ENCODE results near the gene MLEC. TPM values are rescaled to one million over a fixed set of nuclear protein-coding genes. Genes with fewer than 3 reads are reported as not detected.

The MLEC gene
- total and polyA plus RNA-seq, 7 experiments from 2014 or later = 24.5 to 132 (median 41.6) TPM

DNA sequence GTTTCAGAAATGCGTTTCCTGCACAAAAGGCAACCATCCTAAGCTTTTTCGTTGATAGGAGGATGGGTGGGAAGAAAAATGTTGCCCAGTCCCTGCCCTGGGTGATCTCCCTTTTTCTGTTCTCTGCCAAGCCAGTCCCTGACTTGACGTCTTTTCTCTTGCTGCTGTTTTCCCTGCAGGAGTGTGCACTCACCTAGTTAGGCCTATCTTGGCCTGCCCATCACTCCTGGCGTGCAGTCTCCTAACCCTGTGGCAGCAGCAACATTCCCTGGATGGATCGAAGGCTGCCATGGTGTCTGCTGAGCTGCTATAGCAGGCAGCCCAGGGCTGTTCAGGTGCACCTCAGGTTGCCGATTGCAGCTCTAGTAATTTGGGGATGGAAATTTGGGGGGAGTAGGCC is 24.5 kb downstream of the MLEC start:
- DNase-seq (no peak), ATAC-seq (no peak)
- Mint-ChIP-seq H3K4me1 (peaks cover 20 to 40% (median 37%) of the 10 kb centered on the region in 7 donors), H3K27ac (peak overlapping the region; percentile 87 to 96 (median 92)), H3K36me3 (peaks cover 3 to 18% (median 10%) of the 10 kb centered on the region in 5 donors), H3K9me3 (no peaks in the 10 kb centered on the region), H3K27me3 (no peaks in the 10 kb centered on the region), H3K4me3 (peak overlapping the region; percentile 87 to 98 (median 95))
- peak overlapping the region; percentile 69 for H3K4me3 ChIP-seq (ENCODE audit: low read length)
- peaks cover 0 to 18% (median 5%) of the 10 kb centered on the region in 3 experiments for H3K36me3 ChIP-seq (ENCODE audit: control insufficient read depth in 2 of 3, insufficient read depth in 3 of 3, low read length in 3 of 3)
- peak overlapping the region; percentile 83 for H3K27ac ChIP-seq (ENCODE audit: low read depth, low read length)
- ChIA-PET CTCF (interaction anchor here (1.3 to 2.2 kb wide), 3 partner anchors 9 to 65 kb away, joined by 3 to 17 read pairs (median 7); no protein-coding TSS in a partner anchor), POLR2A (interaction anchor here (0.7 to 1.2 kb wide), 2 partner anchors 16 to 29 kb away, joined by 3 read pairs; no protein-coding TSS in a partner anchor)
- peaks cover 5 to 7% of the 10 kb centered on the region in 2 donors for H3K4me1 ChIP-seq (ENCODE audit: control insufficient read depth in 2 of 2, insufficient read depth in 2 of 2, low read length in 2 of 2)
- intact Hi-C loops (cut with micrococcal nuclease) = loop anchor here (2.0 to 10.0 kb wide), 3 partner anchors 34 to 387 kb away; partner anchors contain the start of gene HNF1A (in 1 of the 2)
- H3K27me3 ChIP-seq (ENCODE audit: control insufficient read depth in 2 of 2, insufficient read depth in 2 of 2, low read length in 2 of 2) = no peaks in the 10 kb centered on the region
- H3K9me3 ChIP-seq (ENCODE audit: control insufficient read depth in 2 of 3, low read length in 3 of 3) = no peaks in the 10 kb centered on the region

DNA sequence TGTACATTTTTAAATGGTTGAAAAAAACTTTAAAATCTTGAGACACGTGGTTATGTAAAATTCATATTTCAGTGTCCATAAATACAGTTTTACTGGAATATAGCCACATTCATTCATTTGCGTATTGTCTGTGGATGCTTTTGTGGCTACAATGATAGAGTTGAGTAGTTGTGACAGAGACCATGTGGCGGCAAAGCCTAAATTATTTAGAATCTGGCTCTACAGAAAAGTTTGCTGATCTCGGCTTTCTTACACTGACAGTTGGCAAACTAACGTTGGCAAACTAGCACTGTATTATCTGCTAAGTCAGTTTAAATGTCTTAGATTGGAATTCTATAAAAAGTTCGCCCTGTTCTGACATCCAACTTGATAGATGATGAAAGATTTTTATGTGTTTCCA is 25.7 kb downstream of the MLEC start:
- no peak for ATAC-seq
- Mint-ChIP-seq H3K27me3 (no peaks in the 10 kb centered on the region), H3K4me1 (peaks cover 20 to 40% (median 37%) of the 10 kb centered on the region in 7 donors), H3K36me3 (peaks cover 6 to 19% (median 14%) of the 10 kb centered on the region in 5 donors), H3K27ac (peak overlapping the region in 5 of 9 donors; percentile 87 to 93 (median 91)), H3K4me3 (peak overlapping the region in 4 of 10 donors; percentile 87 to 98 (median 96)), H3K9me3 (no peaks in the 10 kb centered on the region)
- H3K4me1 ChIP-seq (ENCODE audit: control insufficient read depth in 2 of 2, insufficient read depth in 2 of 2, low read length in 2 of 2) = peaks cover 5 to 7% of the 10 kb centered on the region in 2 donors
- H3K27me3 ChIP-seq (ENCODE audit: control insufficient read depth in 2 of 2, insufficient read depth in 2 of 2, low read length in 2 of 2) = no peaks in the 10 kb centered on the region
- ChIA-PET POLR2A (no interaction called here), CTCF (interaction anchor here (2.2 kb wide), 1 partner anchor 64 kb away, joined by 17 read pairs; no protein-coding TSS in a partner anchor)
- DNase-seq = no peak
- intact Hi-C loops (cut with micrococcal nuclease) = loop anchor here in 1 of 2 donors (5.0 to 10.0 kb wide), 2 partner anchors 35 to 262 kb away; partner anchors contain the start of gene HNF1A
- no peak overlapping the region for H3K4me3 ChIP-seq (ENCODE audit: low read length)
- peak overlapping the region; percentile 7 for H3K27ac ChIP-seq (ENCODE audit: low read depth, low read length)
- no peaks in the 10 kb centered on the region for H3K9me3 ChIP-seq (ENCODE audit: control insufficient read depth in 2 of 3, low read length in 3 of 3)
- H3K36me3 ChIP-seq (ENCODE audit: control insufficient read depth in 2 of 3, insufficient read depth in 3 of 3, low read length in 3 of 3) = peaks cover 6 to 30% (median 14%) of the 10 kb centered on the region in 3 experiments

DNA sequence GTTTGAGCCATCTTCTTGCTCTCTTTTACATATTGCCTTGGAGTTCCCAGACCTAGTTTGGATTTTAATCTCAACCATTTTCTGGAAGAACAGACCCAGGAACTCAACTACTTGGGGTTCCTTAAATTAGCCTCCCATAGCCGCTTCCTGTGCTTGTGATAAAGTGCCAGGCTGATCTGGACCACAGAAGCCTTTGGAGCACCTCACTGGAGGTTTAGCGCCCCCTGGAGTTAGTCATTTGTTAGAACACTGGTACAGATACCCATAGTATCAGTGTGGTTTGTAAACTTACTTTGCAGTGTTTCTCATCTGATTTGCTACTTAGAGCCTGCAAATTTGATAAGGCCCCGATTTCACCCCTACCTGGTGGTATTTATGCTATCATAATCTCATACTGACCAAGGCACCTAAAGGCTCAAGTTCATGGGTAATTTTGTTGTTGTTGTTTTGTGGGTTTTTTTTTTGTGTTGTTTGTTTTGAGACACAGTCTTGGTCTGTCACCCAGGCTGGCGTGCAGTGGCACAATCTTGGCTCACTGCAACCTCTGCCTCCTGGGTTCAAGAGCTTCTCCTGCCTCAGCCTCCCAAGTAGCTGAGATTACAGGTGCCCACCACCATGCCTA is 27.0 kb downstream of the MLEC start:
- Histone ChIP-seq H3K4me1 (ENCODE audit: control insufficient read depth in 2 of 2, insufficient read depth in 2 of 2, low read length in 2 of 2) (peaks cover 5 to 7% of the 10 kb centered on the region in 2 donors), H3K27me3 (ENCODE audit: control insufficient read depth in 2 of 2, insufficient read depth in 2 of 2, low read length in 2 of 2) (no peaks in the 10 kb centered on the region), H3K27ac (ENCODE audit: low read depth, low read length) (no peak overlapping the region), H3K36me3 (ENCODE audit: control insufficient read depth in 2 of 3, insufficient read depth in 3 of 3, low read length in 3 of 3) (peaks cover 6 to 42% (median 22%) of the 10 kb centered on the region in 3 experiments), H3K9me3 (ENCODE audit: control insufficient read depth in 2 of 3, low read length in 3 of 3) (no peaks in the 10 kb centered on the region), H3K4me3 (ENCODE audit: low read length) (no peak overlapping the region)
- intact Hi-C loops (cut with micrococcal nuclease) = loop anchor here (1.0 to 10.0 kb wide), 8 partner anchors 27 to 276 kb away; partner anchors contain the start of genes COX6A1 (in 1 of the 2), HNF1A (in 1 of the 2) and MLEC (in 1 of the 2)
- peak; percentile 80 for ATAC-seq
- DNase-seq = peak in 8 of 9 donors; percentile 59 to 83 (median 79)
- Mint-ChIP-seq H3K4me3 (peak overlapping the region in 6 of 10 donors; percentile 9 to 82 (median 43)), H3K27ac (peak overlapping the region in 7 of 9 donors; percentile 32 to 86 (median 72)), H3K4me1 (peaks cover 27 to 46% (median 44%) of the 10 kb centered on the region in 7 donors), H3K9me3 (no peaks in the 10 kb centered on the region), H3K27me3 (no peaks in the 10 kb centered on the region), H3K36me3 (peaks cover 13 to 28% (median 19%) of the 10 kb centered on the region in 5 donors)
- CTCF ChIA-PET = interaction anchor here (0.6 to 1.3 kb wide), 5 partner anchors 25 to 279 kb away, joined by 3 to 6 read pairs (median 3); no protein-coding TSS in a partner anchor
- POLR2A ChIA-PET = no interaction called here

DNA sequence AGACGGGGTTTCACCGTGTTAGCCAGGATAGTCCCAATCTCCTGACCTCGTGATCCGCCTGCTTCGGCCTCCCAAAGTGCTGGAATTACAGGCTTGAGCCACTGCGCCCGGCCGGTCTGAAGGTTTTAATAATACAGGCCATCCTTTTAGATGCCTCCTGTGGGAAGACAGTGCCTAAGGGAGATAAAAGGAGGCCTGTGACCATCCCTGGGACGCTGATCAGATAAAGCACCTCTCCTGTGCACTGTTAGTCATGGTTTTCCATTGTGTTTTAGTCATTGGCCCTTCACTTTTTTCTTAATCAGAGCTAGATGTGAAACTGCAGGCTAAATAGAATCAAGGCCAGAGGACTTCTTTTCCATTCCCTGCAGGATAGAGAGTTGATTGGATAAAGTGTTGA is 31.1 kb downstream of the MLEC start:
- no peak for ATAC-seq
- ChIA-PET POLR2A (no interaction called here), CTCF (no interaction called here)
- Mint-ChIP-seq H3K36me3 (peaks cover 19 to 59% (median 29%) of the 10 kb centered on the region in 5 donors), H3K9me3 (no peaks in the 10 kb centered on the region), H3K4me1 (peaks cover 12 to 30% (median 21%) of the 10 kb centered on the region in 7 donors), H3K27ac (peak overlapping the region in 1 of 9 donors; percentile 31), H3K4me3 (peak overlapping the region in 1 of 10 donors; percentile 48), H3K27me3 (no peaks in the 10 kb centered on the region)
- no peak overlapping the region for H3K27ac ChIP-seq (ENCODE audit: low read depth, low read length)
- peaks cover 6 to 81% (median 22%) of the 10 kb centered on the region in 3 experiments for H3K36me3 ChIP-seq (ENCODE audit: control insufficient read depth in 2 of 3, insufficient read depth in 3 of 3, low read length in 3 of 3)
- H3K4me1 ChIP-seq (ENCODE audit: control insufficient read depth in 2 of 2, insufficient read depth in 2 of 2, low read length in 2 of 2) = no peaks in the 10 kb centered on the region
- intact Hi-C loops (cut with micrococcal nuclease) = loop anchor here in 1 of 2 donors (10.0 kb wide), 1 partner anchor 257 kb away; the partner anchor contains the start of gene HNF1A
- no peaks in the 10 kb centered on the region for H3K9me3 ChIP-seq (ENCODE audit: control insufficient read depth in 2 of 3, low read length in 3 of 3)
- no peak for DNase-seq
- H3K27me3 ChIP-seq (ENCODE audit: control insufficient read depth in 2 of 2, insufficient read depth in 2 of 2, low read length in 2 of 2) = no peaks in the 10 kb centered on the region
- no peak overlapping the region for H3K4me3 ChIP-seq (ENCODE audit: low read length)

DNA sequence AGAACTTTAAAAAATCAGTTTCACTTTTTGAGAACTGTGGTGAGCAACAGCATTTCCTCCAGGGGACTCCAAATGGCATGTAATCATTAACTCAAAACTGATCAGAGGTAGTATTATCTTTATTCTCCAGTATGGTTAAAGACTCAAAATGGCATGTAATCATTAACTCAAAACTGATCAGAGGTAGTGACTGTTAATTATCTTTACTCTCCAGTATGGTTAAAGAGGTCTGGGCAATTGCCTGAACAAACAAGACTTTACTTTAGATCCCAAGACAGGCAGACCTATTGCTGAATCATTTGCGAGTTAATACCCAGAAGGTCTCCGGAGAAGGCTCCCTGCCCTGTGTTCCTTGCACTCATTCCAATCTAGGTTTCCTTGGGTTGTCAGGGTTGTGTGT is 32.1 kb downstream of the MLEC start:
- POLR2A ChIA-PET = interaction anchor here (0.6 kb wide), 1 partner anchor 200 kb away, joined by 7 read pairs; no protein-coding TSS in a partner anchor
- Histone ChIP-seq H3K36me3 (ENCODE audit: control insufficient read depth in 2 of 3, insufficient read depth in 3 of 3, low read length in 3 of 3) (peaks cover 6 to 82% (median 22%) of the 10 kb centered on the region in 3 experiments), H3K27me3 (ENCODE audit: control insufficient read depth in 2 of 2, insufficient read depth in 2 of 2, low read length in 2 of 2) (no peaks in the 10 kb centered on the region), H3K4me1 (ENCODE audit: control insufficient read depth in 2 of 2, insufficient read depth in 2 of 2, low read length in 2 of 2) (no peaks in the 10 kb centered on the region), H3K27ac (ENCODE audit: low read depth, low read length) (no peak overlapping the region), H3K9me3 (ENCODE audit: control insufficient read depth in 2 of 3, low read length in 3 of 3) (no peaks in the 10 kb centered on the region), H3K4me3 (ENCODE audit: low read length) (no peak overlapping the region)
- H3K36me3 Mint-ChIP-seq = peaks cover 19 to 65% (median 25%) of the 10 kb centered on the region in 5 donors
- peaks cover 7 to 22% (median 16%) of the 10 kb centered on the region in 7 donors for H3K4me1 Mint-ChIP-seq
- DNase-seq = no peak
- intact Hi-C loops (cut with micrococcal nuclease) = loop anchor here in 1 of 2 donors (10.0 kb wide), 1 partner anchor 256 kb away; the partner anchor contains the start of gene HNF1A
- CTCF ChIA-PET = no interaction called here
- no peaks in the 10 kb centered on the region for H3K27me3 Mint-ChIP-seq
- no peak overlapping the region for H3K4me3 Mint-ChIP-seq
- H3K27ac Mint-ChIP-seq = peak overlapping the region in 2 of 9 donors; percentile 11 to 53
- ATAC-seq = no peak
- H3K9me3 Mint-ChIP-seq = no peaks in the 10 kb centered on the region

DNA sequence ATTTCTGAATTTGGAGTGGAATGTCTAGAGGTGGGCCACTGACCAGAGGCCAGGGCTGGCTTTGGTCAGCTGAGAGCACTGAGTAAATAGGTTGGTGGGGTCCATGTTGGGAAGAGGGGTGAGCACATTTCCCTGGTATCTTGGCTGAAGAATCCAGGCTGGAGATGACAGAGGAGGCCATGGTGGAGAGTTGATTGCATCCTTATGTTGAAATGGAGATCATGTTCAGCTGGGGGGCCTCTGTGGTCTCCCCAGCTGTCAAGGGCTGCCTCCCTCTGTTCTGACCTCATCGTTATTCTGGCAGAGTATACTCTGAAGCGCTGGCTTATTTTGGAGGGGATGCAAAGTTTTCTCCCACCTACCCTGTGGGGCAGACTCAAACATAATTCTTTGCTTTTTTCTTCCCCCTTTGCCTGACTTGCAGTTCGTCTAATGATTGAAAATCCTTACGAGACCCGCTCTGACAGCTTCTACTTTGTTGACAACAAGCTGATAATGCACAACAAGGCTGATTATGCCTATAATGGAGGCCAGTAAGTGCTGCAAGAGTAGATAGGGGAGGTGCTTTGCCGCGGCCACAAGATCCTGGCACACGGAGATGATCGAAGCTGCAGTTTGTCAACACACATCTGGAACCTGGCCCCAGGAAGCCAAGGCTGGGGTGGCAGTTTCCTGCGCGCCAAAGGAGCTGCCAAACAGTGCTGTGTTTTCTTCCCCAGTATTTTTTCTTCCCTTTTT is 32.7 kb downstream of the MLEC start:
- ChIA-PET POLR2A (interaction anchor here (0.6 to 0.9 kb wide), 2 partner anchors 12 to 199 kb away, joined by 3 to 7 read pairs; no protein-coding TSS in a partner anchor), CTCF (interaction anchor here (1.5 kb wide), 1 partner anchor 8 kb away, joined by 3 read pairs; no protein-coding TSS in a partner anchor)
- Histone ChIP-seq H3K4me3 (ENCODE audit: low read length) (no peak overlapping the region), H3K9me3 (ENCODE audit: control insufficient read depth in 2 of 3, low read length in 3 of 3) (no peaks in the 10 kb centered on the region), H3K4me1 (ENCODE audit: control insufficient read depth in 2 of 2, insufficient read depth in 2 of 2, low read length in 2 of 2) (no peaks in the 10 kb centered on the region), H3K36me3 (ENCODE audit: control insufficient read depth in 2 of 3, insufficient read depth in 3 of 3, low read length in 3 of 3) (peaks cover 6 to 78% (median 22%) of the 10 kb centered on the region in 3 experiments), H3K27ac (ENCODE audit: low read depth, low read length) (no peak overlapping the region), H3K27me3 (ENCODE audit: control insufficient read depth in 2 of 2, insufficient read depth in 2 of 2, low read length in 2 of 2) (no peaks in the 10 kb centered on the region)
- no peak for ATAC-seq
- H3K27me3 Mint-ChIP-seq = no peaks in the 10 kb centered on the region
- peaks cover 8 to 23% (median 17%) of the 10 kb centered on the region in 7 donors for H3K4me1 Mint-ChIP-seq
- no peak for DNase-seq
- intact Hi-C loops (cut with micrococcal nuclease) = loop anchor here in 1 of 2 donors (10.0 kb wide), 1 partner anchor 255 kb away; the partner anchor contains the start of gene HNF1A
- no peaks in the 10 kb centered on the region for H3K9me3 Mint-ChIP-seq
- H3K4me3 Mint-ChIP-seq = no peak overlapping the region
- H3K36me3 Mint-ChIP-seq = peaks cover 19 to 65% (median 24%) of the 10 kb centered on the region in 5 donors
- peak overlapping the region in 3 of 9 donors; percentile 11 to 70 (median 53) for H3K27ac Mint-ChIP-seq

Measured in naive thymus-derived CD4-positive, alpha-beta T cell (primary cell).